Stimulated activated CD4-positive, alpha-beta T cell treated with anti-CD3 and anti-CD28 coated beads, Interleukin-12 subunit alpha, Interleukin-12 subunit beta, amount 100 ng/mL, for 48 hours (primary cell): Measurements from ENCODE around the gene RBM39.
"Not testable (repeated sequence)": the region's sequence is repeated elsewhere in the genome, so short reads cannot be mapped to it uniquely, and the experiment has no call there.

ENCODE experiments used
- DNase-seq, 3 donors: peaks; one replicate each; pipeline ENCODE4 v3.0.0-alpha.2; 2020; ENCODE audit warnings: low read depth in 2 of 3, low spot score in 1 of 3

RBM39 gene

DNA sequence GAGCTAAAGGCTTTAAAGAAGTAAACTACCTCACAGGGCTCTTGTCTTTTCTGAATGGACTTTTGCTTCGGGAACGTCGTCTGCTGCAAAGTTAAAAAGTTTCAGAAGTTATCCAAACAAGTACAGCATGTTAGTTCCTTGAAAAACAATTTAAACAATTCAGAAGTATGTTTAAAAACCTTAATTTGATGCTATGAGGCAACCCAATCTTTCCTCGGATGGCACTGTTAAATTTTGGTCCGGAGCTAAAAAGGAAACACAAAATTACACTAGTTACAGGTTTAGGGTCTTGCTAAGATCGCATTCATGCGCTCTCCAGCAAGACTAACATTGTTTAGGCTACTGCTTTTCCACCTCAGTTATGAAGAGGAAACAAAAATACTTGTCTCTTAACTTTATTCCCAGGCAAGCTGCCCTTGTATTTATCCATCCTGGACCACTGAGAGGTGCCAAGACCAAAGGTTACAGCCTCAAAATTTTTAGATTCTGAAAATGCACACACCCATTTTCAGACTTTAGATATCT, 12.7 kb downstream of the RBM39 start:
- no peak for DNase-seq

GRCh38 chr20:35726842-35727711, 15.0 kb downstream of the RBM39 start:
- no peak for DNase-seq

DNA sequence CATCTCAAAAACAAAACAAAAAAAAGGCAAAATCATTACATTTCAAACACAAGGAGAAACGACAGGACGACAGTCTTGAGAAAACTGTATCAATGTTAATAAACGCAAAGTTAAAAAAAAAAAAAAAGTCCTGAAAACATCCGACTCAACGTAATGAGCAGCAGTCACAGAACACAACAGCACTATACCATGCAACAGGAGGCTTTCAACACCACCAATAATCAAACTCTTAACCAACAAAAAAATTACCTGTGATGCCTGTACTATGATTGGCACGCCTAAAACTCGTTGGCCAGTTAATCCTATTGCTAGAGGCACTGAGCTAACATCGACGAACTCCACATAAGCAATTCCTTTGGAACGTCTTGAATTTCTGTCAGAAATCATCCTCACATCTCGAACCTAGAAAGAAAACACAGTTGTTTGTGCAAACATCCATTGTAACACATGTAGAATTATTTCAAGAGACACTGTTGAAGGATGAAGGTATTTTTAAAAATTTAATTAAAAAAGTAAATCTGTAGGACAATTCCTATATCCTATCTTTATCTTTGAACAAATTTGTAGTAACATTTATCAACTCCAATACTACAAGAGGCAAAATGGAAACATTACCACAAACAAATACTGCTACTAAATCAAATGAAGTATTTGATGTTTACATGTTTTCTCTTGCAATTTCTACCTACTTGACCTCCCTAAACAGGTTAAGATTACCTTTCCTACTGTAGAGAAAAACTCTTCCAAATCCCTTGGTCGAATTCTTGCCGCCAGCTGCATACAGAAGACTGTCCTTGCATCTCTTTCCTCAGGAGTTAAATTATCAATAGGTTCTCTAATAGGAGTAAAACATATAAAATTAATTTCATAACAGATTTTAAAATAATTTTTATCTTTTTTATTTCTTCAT, 17.5 kb downstream of the RBM39 start:
- no peak for DNase-seq

DNA sequence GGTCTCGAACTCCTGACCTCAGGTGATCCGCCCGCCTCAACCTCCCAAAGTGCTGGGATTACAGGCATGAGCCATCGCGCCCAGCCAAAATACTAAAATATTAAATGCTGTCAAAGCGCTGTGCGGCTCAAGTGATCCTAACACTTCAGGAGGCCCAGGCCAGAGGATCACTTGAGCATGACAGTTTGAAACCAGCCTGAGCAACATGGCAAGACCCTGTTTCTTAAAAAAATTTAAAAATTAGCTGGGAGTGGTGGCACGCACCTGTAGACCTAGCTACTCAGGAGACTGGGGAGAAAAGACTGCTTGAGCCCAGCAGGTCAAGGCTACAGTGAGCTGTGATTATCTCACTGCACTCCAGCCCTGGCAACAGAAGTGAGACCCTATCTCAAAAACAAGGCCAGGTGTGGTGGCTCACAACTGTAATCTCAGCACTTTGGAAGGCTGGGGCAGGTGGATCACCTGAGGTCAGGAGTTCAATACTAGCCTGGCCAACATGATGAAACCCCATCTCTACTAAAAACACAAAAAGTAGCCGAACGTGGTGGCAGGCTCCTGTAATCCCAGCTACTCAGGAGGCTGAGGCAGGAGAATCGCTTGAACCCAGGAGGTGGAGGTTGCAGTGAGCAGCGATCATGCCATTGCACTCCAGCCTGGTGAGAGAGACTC, 18.3 kb downstream of the RBM39 start:
- DNase-seq, result not testable (repeated sequence)

DNA sequence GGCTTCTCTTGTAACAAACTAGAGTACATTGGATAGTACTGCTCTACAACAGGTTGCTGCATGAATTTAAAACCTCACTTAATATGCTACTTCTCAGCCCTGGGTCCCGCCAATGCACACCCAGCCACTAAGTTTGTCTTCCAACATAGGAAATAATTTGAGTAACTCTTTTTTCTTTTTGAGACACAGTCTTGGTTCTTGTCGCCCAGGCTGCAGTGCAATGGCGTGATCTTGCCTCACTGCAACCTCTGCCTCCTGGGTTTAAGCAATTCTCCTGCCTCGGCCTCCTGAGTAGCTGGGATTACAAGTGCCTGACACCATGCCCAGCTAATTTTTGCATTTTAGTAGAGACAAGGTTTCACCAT, 18.8 kb downstream of the RBM39 start:
- not testable (repeated sequence) for DNase-seq

GRCh38 chr20:35721621-35722020, 20.4 kb downstream of the RBM39 start:
- DNase-seq, result no peak

DNA sequence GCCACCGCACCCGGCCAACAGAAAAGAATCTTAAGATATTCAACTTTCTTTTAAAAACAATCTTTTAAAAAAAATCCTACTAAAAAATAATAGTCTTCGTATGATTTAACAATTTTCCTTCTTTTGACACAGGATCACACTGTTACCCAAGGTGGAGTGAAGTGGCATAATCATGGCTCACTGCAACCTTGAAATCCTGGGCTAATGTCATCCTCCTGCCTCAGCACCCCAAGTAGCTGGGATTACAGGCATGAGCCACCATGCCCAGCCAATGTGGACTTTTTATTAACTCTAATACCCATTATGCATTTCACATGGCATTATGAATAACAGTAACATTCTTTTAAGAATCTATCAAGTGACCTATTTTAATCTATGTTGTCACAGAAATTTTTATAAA, 20.8 kb downstream of the RBM39 start:
- DNase-seq, result no peak

DNA sequence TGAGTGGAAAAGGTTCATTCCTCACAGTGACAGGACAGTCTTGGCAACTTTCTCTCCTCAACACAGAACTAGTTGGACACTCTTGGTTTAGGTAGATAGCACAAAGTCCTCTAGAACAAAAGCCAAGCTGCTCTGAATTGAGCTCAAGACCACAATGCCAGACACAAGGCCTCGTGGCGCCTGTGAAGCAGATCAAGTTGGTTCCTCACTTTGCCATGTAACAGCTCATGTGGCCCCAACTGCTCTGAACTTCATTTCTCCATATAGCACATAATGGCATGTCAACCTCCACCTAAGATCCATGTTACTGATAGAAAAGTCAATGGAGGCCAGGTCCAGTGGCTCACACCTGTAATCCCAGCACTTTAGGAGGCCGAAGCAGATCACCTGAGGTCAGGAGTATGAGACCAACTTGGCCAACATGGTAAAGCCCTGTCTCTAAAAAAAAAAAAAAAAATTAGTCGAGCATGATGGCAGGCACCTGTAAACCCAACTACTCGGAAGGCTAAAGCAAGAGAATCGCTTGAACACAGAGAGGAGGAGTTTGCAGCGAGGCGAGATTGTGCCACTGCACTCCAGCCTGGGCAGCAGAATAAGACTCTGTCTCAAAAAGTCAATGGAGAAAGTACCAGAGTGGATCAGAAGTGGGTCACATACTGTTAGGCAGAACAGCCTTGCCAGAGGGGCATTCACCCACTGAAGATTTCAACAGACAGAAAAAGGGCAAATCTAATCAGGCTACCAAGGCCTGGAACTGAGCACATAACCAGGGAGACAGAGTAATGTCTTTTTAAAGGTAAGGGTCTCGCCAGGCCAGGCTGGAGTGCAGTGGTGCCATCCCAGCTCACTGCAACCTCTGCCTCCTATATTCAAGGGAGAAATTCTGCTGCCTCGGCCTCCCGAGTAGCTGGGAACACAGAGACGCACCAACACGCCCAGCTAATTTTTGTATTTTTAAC, 21.6 kb downstream of the RBM39 start:
- no peak for DNase-seq

DNA sequence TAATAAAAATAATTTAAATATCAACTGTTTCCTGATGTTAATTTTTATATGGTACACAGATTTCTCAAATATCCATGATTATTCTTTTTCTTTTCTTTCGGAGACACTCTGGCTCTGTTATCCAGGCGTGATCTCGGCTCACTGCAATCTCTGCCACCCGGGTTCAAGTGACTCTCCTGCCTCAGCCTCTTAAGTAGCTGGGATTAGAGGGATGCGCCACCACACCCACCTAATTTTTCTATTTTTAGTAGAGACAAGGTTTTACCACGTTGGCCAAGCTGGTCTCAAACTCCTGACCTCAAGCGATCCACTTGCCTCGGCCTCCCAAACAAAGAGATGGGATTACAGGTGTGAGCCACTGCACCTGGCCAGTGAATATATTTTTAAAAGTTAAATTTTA, 22.3 kb downstream of the RBM39 start:
- DNase-seq, result no peak

- no peak for DNase-seq
These were observed 23.0 kb downstream of the RBM39 start for GRCh38 chr20:35718972-35719635.

DNA sequence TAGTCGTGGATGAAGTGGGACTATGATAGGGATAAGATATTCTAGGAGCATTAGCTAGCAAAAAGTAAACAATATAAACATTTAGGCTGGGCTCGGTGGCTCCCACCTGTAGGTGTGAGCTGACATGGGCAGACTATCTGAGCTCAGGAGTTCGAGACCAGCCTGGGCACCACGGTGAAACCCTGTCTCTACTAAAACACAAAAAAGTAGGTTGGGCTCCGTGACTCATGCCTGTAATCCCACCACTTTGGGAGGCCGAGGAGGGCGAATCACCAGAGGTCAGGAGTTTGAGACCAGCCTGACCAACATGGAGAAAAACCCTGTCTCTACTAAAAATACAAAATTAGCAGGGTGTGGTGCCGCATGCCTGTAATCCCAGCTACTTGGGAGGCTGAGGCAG, 23.7 kb downstream of the RBM39 start:
- not testable (repeated sequence) for DNase-seq

DNA sequence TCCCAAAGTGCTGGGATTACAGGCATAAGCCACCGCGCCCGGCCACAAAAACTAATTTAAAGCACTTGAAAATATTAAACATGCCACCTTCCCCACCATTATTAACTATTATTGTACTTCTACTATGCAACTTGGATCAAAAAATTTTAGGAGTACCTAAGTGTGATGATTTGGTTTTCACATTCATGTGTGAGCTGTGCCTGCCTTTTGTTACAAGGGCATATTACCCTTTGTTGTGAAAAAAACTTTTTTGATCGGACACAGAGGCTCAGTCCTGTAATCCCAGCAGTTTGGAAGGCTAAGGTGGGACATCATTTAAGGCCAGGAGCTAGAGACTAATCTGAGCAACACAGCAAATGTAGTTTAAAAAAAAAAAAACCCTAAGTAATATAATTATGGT, 25.7 kb downstream of the RBM39 start:
- no peak for DNase-seq

- DNase-seq, result no peak
These were observed 26.4 kb downstream of the RBM39 start for GRCh38 chr20:35715652-35716051.

GRCh38 chr20:35714127-35714526, 27.9 kb downstream of the RBM39 start:
- DNase-seq, result no peak

GRCh38 chr20:35713120-35713519, 28.9 kb downstream of the RBM39 start:
- DNase-seq, result not testable (repeated sequence)

DNA sequence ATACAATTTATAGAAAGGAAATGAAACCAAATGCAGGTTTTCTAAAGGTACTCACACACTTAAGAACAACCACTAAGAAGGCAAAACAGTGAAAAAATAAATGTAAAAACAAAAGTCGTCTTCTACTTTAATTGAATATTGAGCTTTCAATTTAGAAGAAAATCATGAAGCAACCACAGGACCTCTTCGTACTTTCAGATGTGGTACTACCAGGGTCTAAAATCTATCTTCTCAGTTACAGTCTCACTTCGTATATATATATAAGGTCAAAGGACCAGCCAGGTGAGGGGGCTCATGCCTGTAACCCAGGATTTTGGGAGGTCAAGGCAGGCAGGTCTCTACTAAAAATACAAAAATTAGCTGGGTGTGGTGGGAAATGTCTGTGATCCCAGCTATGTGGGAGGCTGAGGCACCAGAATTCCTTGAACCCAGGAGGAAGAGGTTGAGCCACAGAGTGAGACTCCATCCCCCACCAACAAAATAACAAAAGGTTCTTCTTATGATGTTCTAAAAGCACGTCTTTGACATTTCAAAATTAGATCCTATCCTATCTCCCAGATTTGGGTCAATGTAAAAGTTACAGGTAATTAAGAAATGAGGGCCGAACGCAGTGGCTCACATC, 30.4 kb downstream of the RBM39 start:
- DNase-seq, result no peak

GRCh38 chr20:35710884-35711587, 31.0 kb downstream of the RBM39 start:
- DNase-seq, result no peak

DNA sequence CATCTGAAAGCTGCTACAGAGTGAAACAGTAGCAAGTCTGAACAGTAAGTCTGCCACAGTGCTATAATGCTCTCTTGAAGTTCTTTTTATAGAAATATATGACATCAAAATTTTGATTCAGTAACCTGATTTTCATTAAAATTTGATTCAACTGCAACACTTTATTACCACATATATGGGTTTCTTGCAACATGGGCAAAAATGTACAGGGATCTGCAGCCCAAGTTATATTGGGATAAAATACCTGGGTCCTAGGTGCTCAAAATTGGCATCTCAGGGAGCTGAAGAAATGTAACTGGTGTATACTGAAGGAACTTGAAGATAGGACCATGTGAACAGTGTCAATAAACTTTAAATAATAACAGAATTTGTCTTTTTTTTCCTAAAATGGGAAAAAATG, 32.0 kb downstream of the RBM39 start:
- no peak for DNase-seq

GRCh38 chr20:35709259-35709658, 32.8 kb downstream of the RBM39 start:
- no peak for DNase-seq
